Fibroblast of the aortic adventitia (primary cell): ENCODE measurements around the gene DNM2. TPM values are rescaled to one million over a fixed set of nuclear protein-coding genes. Genes with fewer than 3 reads are reported as not detected.
"Not testable (repeated sequence)": the region's sequence is repeated elsewhere in the genome, so short reads cannot be mapped to it uniquely, and the experiment has no call there.

ENCODE experiments used
- DNase-seq: peaks from one replicate; pipeline ENCODE4 v3.0.0-alpha.2; 2010; ENCODE audit warnings: low read depth
- H3K4me3 ChIP-seq: 2 replicates; pipeline ENCODE4 v1.5.1; 2011; ENCODE audit warnings: low read depth, mild to moderate bottlenecking, control low read depth, low read length, moderate library complexity
- CTCF ChIP-seq: IDR thresholded peaks from 2 replicates; pipeline ENCODE4 v1.5.1; 2011; ENCODE audit warnings: mild to moderate bottlenecking, low read length, control low read depth, inconsistent platforms; ENCODE audit not compliant: insufficient read depth
- total RNA-seq: library from RNA; depleted of rRNA; stranded (reverse); fragments of >200 nt; gene quantifications from 2 replicates; pipeline ENCODE4 v1.2.3, GENCODE V29; 2012; ENCODE audit warnings: low replicate concordance

DNM2 gene
- total RNA-seq, 1 donor = 83.2 TPM

DNA sequence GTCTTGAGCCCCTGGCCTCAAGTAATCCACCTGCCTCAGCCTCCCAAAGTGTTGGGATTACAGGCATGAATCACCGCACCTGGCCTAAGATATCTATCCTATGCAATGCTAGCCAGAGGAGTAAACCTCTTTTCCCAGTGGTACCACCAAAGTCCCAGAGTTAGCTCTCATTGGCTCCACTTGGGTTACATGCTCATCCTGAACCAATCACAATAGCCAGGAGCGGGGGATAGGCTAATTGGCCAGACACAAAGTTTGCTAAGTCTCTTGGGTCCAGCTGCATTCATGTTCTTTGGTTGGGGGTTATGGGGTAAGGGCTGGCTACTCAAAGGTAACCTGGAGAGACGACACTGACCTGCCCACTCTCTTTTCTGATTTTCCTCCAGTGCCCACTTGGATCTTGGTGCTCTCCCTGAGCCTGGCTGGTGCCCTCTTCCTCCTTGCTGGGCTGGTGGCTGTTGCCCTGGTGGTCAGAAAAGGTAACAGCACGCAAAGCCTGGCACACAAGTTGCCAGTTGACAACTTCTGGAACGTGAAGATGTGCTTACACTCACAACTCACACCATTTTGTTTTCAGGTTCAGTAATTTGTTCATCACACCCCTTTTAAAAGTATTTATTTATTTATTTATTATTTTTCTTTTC is 138.1 kb downstream of the DNM2 start:
- H3K4me3 ChIP-seq = no peak overlapping the region
- DNase-seq = no peak
- TF ChIP-seq CTCF = peak; percentile 55

GRCh38 chr19:10856899-10857298 is 139.0 kb downstream of the DNM2 start:
- DNase-seq, H3K4me3 ChIP-seq: not testable (repeated sequence)

GRCh38 chr19:10858204-10858828 is 140.4 kb downstream of the DNM2 start:
- peak; percentile 32 for DNase-seq
- TF ChIP-seq CTCF = peak; percentile 84

DNA sequence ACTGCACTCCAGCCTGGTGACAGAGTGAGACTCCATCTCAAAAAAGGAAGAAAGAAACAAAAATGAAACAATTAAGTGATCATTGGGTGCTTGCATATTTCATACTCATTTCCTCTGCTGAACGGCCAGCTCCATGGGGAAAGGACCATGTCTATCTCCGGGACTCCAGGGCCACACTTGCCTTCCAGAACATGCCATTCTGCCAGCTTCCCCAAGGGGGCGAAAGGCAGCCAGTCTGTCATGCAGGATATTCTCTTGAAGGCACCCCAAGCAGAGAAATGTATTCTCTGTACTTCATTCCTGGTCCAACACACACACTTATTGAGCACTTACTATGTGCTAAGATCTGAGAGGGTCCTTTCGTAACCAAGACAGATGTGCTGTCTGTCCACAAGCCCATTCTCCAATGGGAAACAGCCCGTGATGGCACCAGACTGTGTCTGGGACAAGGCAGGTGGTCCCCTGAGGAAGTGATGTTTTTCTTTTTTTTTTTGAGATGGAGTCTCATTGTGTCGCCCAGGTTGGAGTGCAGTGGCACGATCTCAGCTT is 143.3 kb downstream of the DNM2 start:
- TF ChIP-seq CTCF = peak; percentile 53
- no peak overlapping the region for H3K4me3 ChIP-seq
- DNase-seq = no peak

More at GRCh38 chr19:10858204-10858828, 140.4 kb downstream of the DNM2 start:
- H3K4me3 ChIP-seq = no peak overlapping the region

DNA sequence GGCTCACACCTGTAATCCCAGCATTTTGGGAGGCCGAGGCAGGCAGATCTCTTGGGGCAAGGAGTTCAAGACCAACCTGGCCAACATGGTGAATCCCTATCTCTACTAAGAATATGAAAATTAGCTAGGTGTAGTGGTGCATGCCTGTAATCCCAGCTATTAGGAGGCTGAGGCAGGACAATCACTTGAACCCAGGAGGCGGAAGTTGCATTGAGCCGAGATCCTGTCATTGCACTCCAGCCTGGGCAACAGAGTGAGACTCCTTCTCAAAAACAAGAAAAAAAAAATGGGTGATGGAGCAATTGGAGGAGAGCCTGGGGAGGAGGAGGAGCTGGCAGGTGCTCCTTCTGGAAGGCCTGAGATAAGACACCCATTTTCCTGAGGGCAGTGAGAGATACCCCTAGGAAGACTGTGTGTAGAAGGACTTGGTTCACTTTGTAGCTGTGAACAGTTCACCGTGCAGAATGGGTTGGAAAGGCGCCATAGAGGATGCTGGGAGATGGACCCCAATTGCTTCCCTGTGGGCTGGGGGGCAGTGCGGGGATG is 144.8 kb downstream of the DNM2 start:
- TF ChIP-seq CTCF = no peak
- no peak for DNase-seq
- H3K4me3 ChIP-seq = no peak overlapping the region

DNA sequence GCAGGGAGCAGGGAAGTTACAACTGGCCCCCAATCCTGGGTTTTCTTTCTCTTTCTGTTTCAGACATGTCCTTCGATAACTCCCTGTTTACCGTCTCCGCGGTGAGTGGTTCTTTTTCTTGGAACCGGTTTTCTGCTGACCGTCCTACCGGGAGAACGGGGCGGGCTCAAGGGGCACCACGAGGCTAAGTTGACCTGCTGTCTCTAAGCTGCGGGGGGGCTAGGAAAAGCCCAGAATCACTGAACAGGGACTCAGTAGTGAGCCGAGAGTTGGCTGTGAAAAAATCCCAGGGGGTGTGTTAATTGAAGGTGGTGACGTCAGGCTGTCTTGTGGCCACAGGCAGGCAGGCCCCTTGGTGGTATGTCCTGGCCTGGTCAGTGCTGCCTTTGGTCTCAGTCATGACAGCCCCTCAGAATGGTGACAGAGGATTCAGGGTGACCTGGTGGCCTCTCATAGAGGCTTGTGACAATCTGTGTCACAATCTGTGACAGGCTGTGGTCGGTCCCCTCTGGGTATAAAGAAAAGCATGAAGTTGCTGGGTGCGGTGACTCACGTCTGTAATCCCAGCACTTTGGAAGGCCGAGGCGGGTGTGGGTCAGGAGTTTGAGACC is 145.3 kb downstream of the DNM2 start:
- no peak for TF ChIP-seq CTCF
- DNase-seq = peak; percentile 61
- no peak overlapping the region for H3K4me3 ChIP-seq

DNA sequence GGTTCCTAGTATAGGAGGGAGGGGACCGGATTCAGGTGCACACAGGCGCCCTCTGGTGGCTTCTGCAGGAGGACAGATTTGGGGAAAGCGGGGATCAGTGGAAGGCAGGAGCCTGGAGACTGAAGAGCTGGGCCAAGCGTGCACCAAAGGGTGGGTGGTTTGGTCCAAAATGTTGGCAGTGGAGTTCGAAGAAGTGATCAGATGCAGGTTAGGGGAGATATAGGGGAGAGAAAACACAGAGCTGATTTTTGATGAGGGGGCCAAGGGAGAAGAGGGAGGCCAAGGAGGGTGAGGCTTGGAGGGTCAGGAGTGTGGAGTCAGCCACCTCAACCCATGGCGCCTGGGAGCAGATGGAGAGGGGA is 146.6 kb downstream of the DNM2 start:
- no peak overlapping the region for H3K4me3 ChIP-seq
- DNase-seq = peak; percentile 82
- peak; percentile 93 for TF ChIP-seq CTCF
